GM12878 (cell line): ENCODE measurements around the gene TOP2A. TPM values are rescaled to one million over a fixed set of nuclear protein-coding genes. Genes with fewer than 3 reads are reported as not detected.

Source experiments
- ATAC-seq: fragments of 200-7000 bp; cut with Tn5 transposase; 3 replicates; pipeline ENCODE4 v1.9.1; 2020; ENCODE audit warnings: mild to moderate bottlenecking, moderate library complexity
- BruUV-seq: library from RNA; stranded (reverse); fragments of 400-500 nt; replicated peaks from 2 replicates; lab custom pipeline; 2021; lab: Mats Ljungman, UMichigan
- CTCF ChIA-PET: fragments of 300-600 bp; sonication (Branson Sonifier 250); formaldehyde crosslinking; extraction: SDS; loops from one replicate; lab custom pipeline; 2021; ENCODE audit warnings: inconsistent platforms; lab: Yijun Ruan, JAX
- POLR2A ChIA-PET: fragments of 350-600 bp; formaldehyde crosslinking; extraction: SDS; loops from one replicate; lab custom pipeline; 2021; ENCODE audit warnings: inconsistent platforms; lab: Charles Lee
- RAD21 ChIA-PET: fragments of 300-600 bp; sonication (Branson Sonifier 250); formaldehyde crosslinking; loops from one replicate; lab custom pipeline; 2023; ENCODE audit warnings: antibody characterized with exemption; ENCODE audit not compliant: unreplicated experiment; lab: Charles Lee
- SMC1A ChIA-PET: fragments of 300-600 bp; sonication (Branson Sonifier 250); formaldehyde crosslinking; loops from one replicate; lab custom pipeline; 2023; ENCODE audit not compliant: unreplicated experiment, uncharacterized antibody; lab: Charles Lee
- DNase-seq: peaks from one replicate; pipeline ENCODE4 v3.0.0-alpha.2; 2011; ENCODE audit warnings: low read depth, low spot score
- FAIRE-seq: peaks from 3 replicates; lab custom pipeline; 2011; peaks lifted over from hg19 to GRCh38; lab: Jason Lieb, UNC
- H2AFZ ChIP-seq: 2 replicates; pipeline ENCODE4 v1.6.0; 2011; ENCODE audit warnings: low read depth, low read length, control low read depth; ENCODE audit not compliant: control insufficient read depth
- H3K27ac ChIP-seq: 2 replicates; pipeline ENCODE4 v1.5.1; 2011; ENCODE audit warnings: control low read depth; ENCODE audit not compliant: control insufficient read depth, insufficient read depth
- H3K27me3 ChIP-seq, 2 experiments: replicated peaks in 1 of 2; 2 replicates each; pipeline versions ENCODE4 v1.6.0 to v1.6.1; 2011; ENCODE audit warnings: low read length in 1 of 2; ENCODE audit not compliant: control insufficient read depth in 2 of 2, insufficient read depth in 2 of 2
- H3K36me3 ChIP-seq, 2 experiments: 2 replicates each; pipeline ENCODE4 v1.5.1; 2011; ENCODE audit warnings: low read length in 1 of 2; ENCODE audit not compliant: control insufficient read depth in 2 of 2, insufficient read depth in 2 of 2
- H3K4me1 ChIP-seq: 2 replicates; pipeline ENCODE4 v1.6.1; 2011; ENCODE audit warnings: mild to moderate bottlenecking, low read length, moderate library complexity, mixed read lengths; ENCODE audit not compliant: control insufficient read depth, insufficient read depth
- H3K4me2 ChIP-seq: 2 replicates; pipeline ENCODE4 v1.6.0; 2011; ENCODE audit warnings: control low read depth; ENCODE audit not compliant: control insufficient read depth, insufficient read depth
- H3K4me3 ChIP-seq: fragments of 200-600 bp; sonication (generic); 2 replicates; pipeline ENCODE4 v1.5.1; 2016
- H3K79me2 ChIP-seq: 2 replicates; pipeline ENCODE4 v1.6.0; 2011; ENCODE audit warnings: low read length; ENCODE audit not compliant: control insufficient read depth, insufficient read depth
- H3K9ac ChIP-seq: 2 replicates; pipeline ENCODE4 v1.8.0; 2011; ENCODE audit warnings: low read length, control low read depth, mixed read lengths; ENCODE audit not compliant: control insufficient read depth, insufficient read depth
- H3K9me3 ChIP-seq: replicated peaks from 3 replicates; pipeline ENCODE4 v1.5.1; 2011; ENCODE audit warnings: mild to moderate bottlenecking, low read length; ENCODE audit not compliant: control insufficient read depth, insufficient read depth
- H4K20me1 ChIP-seq: 2 replicates; pipeline ENCODE4 v1.6.0; 2011; ENCODE audit not compliant: control insufficient read depth, insufficient read depth
- BACH1 ChIP-seq: fragments of 450-650 bp; IDR thresholded peaks from 2 replicates; pipeline ENCODE4 v1.6.1; 2017; ENCODE audit warnings: mild to moderate bottlenecking, borderline replicate concordance
- BRCA1 ChIP-seq: IDR thresholded peaks from 2 replicates; pipeline ENCODE4 v1.6.1; 2011; ENCODE audit warnings: low read depth, low read length, improper control_type of control experiment
- CBX3 ChIP-seq: fragments of 200-600 bp; sonication (generic); IDR thresholded peaks from 2 replicates; pipeline ENCODE4 v1.6.1; 2016; ENCODE audit warnings: low read depth, borderline replicate concordance
- CHD4 ChIP-seq: fragments of 200-600 bp; sonication (generic); IDR thresholded peaks from 2 replicates; pipeline ENCODE4 v1.6.1; 2016; ENCODE audit warnings: mild to moderate bottlenecking
- CUX1 ChIP-seq: IDR thresholded peaks from 2 replicates; pipeline ENCODE4 v1.6.1; 2012; ENCODE audit warnings: improper control_type of control experiment, low read depth, low read length; ENCODE audit not compliant: insufficient replicate concordance
- HDAC2 ChIP-seq: fragments of 200-600 bp; sonication (generic); IDR thresholded peaks from 2 replicates; pipeline ENCODE4 v1.6.1; 2017
- KLF5 ChIP-seq: fragments of 450-650 bp; IDR thresholded peaks from 2 replicates; pipeline ENCODE4 v1.6.1; 2014; ENCODE audit warnings: mild to moderate bottlenecking; ENCODE audit not compliant: partially characterized antibody
- NFIC ChIP-seq: IDR thresholded peaks from 2 replicates; pipeline ENCODE4 v1.6.1; 2012; ENCODE audit warnings: low read depth, mild to moderate bottlenecking, inconsistent platforms, low read length, moderate library complexity
- SKIL ChIP-seq: fragments of 450-650 bp; IDR thresholded peaks from 2 replicates; pipeline ENCODE4 v1.6.1; 2017; ENCODE audit warnings: mild to moderate bottlenecking, low read depth, inconsistent platforms; ENCODE audit not compliant: poor library complexity, severe bottlenecking
- SMC3 ChIP-seq: IDR thresholded peaks from 2 replicates; pipeline ENCODE4 v1.6.1; 2011; ENCODE audit warnings: low read length, improper control_type of control experiment, borderline replicate concordance
- SREBF1 ChIP-seq: IDR thresholded peaks from 2 replicates; pipeline ENCODE4 v1.6.1; 2012; ENCODE audit warnings: mild to moderate bottlenecking, low read length
- WGBS: methylation state at CpG from one replicate; pipeline ENCODE4 v1.1.6; 2016; ENCODE audit warnings: low lambda C conversion rate; ENCODE audit not compliant: insufficient replicate concordance, insufficient coverage; ENCODE audit errors: missing lambda C conversion rate; 5-methylcytosine and 5-hydroxymethylcytosine counted together
- in situ Hi-C: fragments of 300-500 bp; cut with MboI; formaldehyde crosslinking; loops from 9 replicates; pipeline ENCODE4 v1.14.3; 2018; ENCODE audit warnings: mixed read lengths
- intact Hi-C: fragments of 100-400 bp; cut with micrococcal nuclease; formaldehyde crosslinking; loops from one replicate; pipeline ENCODE4 v1.14.2; 2022; ENCODE audit not compliant: unreplicated experiment
- polyA plus RNA-seq, 11 experiments: library from polyadenylated mRNA; depleted of rRNA in 4 of 11; unstranded in 6 of 11; stranded (reverse) in 5 of 11; fragments of >200 nt; fragmentation: Nextera tagmentation in 4 of 11; fragmentation: Illumina TruSeq in 1 of 11; extraction: Ambion mirVana in 4 of 11; extraction: Trizol in 1 of 11; gene quantifications; 1 replicate in 1 of 11; 2 replicates in 10 of 11; pipeline versions ENCODE4 v1.2.1 to v1.2.3, GENCODE V29; 2011 to 2016; ENCODE audit warnings: inconsistent platforms in 2 of 11, missing spikeins in 2 of 11, low read depth in 1 of 11
- total RNA-seq, 4 experiments: library from RNA; depleted of rRNA in 3 of 4; stranded (reverse); fragments of >200 nt in 3 of 4; fragmentation: Illumina TruSeq in 1 of 4; extraction: Trizol in 1 of 4; gene quantifications; 2 replicates each; pipeline versions ENCODE4 v1.2.1 to v1.2.3, GENCODE V29; 2013 to 2021
- TF ChIP-seq, protein P1 (sequence below): IDR thresholded peaks from 2 replicates; pipeline ENCODE4 v1.6.1; 2011; ENCODE audit warnings: borderline replicate concordance, low read depth, mild to moderate bottlenecking, moderate library complexity, mixed read lengths, low read length; ENCODE audit not compliant: insufficient read depth; ENCODE audit errors: extremely low read length
- TF ChIP-seq, protein P2 (sequence below): fragments of 450-650 bp; IDR thresholded peaks from 2 replicates; pipeline ENCODE4 v1.6.1; 2018; ENCODE audit warnings: borderline replicate concordance, mild to moderate bottlenecking; ENCODE audit not compliant: partially characterized antibody

The TOP2A gene
- total and polyA plus RNA-seq, 10 of the 15 experiments (the other 5 are each of a cell fraction or from before 2014, with no cell fraction given), result 117 to 275 (median 232) TPM

DNA sequence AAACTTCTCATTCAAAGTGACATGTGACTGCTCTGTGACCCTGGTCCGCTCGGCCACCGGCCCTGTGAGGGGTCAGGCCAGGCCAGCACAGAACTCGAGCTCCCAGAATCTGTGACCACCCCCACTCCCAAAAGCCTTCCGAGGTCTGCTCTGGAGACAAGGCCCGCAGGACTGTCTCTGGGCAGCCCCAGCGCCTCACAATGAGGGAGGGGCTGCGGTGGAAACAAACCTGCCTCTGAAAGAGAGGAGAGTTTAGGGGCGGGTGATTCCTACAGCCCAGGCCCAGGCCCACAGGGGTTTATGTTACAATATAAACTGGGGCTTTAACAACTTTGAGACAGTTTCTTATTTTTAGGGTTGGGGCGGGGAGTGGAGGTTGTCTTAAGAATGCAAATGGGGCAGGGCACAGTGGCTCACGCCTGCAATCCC, 45.4 kb upstream of the TOP2A start:
- intact Hi-C loops, result no loop called here
- no peak overlapping the region for H3K27ac ChIP-seq
- in situ Hi-C loops, result no loop called here
- ATAC-seq (no peak), FAIRE-seq (no peak), DNase-seq (no peak)
- H3K4me2 ChIP-seq, result no peak overlapping the region
- H3K4me3 ChIP-seq, result no peak overlapping the region
- H3K27me3 ChIP-seq, result no peaks in the 10 kb centered on the region; a peak in 1 of 4 replicates
- ChIA-PET CTCF (no interaction called here), SMC1A (interaction anchor here (0.7 to 1.2 kb wide), 2 partner anchors 45 to 823 kb away, joined by 3 read pairs; partner anchors contain the start of gene TOP2A), RAD21 (interaction anchor here (0.7 kb wide), 1 partner anchor 12 kb away, joined by 4 read pairs; no protein-coding TSS in a partner anchor), POLR2A (no interaction called here)
- H3K9ac ChIP-seq, result no peak overlapping the region
- BruUV-seq, result no TSS peak
- H4K20me1 ChIP-seq, result no peaks in the 10 kb centered on the region
- H3K79me2 ChIP-seq, result no peaks in the 10 kb centered on the region
- 47% methylated on average over 11 of the region's 11 CpGs for WGBS
- no peak overlapping the region for H2AFZ ChIP-seq
- H3K4me1 ChIP-seq, result no peaks in the 10 kb centered on the region
- no peaks in the 10 kb centered on the region for H3K9me3 ChIP-seq
- H3K36me3 ChIP-seq, result no peaks in the 10 kb centered on the region
- TF ChIP-seq SREBF1 (no peak), BACH1 (no peak), KLF5 (no peak), NFIC (no peak), BRCA1 (no peak), SKIL (no peak), CUX1 (no peak), CHD4 (no peak), SMC3 (no peak), HDAC2 (no peak), CBX3 (no peak)
- TF ChIP-seq, protein P1, sequence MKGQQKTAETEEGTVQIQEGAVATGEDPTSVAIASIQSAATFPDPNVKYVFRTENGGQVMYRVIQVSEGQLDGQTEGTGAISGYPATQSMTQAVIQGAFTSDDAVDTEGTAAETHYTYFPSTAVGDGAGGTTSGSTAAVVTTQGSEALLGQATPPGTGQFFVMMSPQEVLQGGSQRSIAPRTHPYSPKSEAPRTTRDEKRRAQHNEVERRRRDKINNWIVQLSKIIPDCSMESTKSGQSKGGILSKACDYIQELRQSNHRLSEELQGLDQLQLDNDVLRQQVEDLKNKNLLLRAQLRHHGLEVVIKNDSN, result no peak
- TF ChIP-seq, protein P2, sequence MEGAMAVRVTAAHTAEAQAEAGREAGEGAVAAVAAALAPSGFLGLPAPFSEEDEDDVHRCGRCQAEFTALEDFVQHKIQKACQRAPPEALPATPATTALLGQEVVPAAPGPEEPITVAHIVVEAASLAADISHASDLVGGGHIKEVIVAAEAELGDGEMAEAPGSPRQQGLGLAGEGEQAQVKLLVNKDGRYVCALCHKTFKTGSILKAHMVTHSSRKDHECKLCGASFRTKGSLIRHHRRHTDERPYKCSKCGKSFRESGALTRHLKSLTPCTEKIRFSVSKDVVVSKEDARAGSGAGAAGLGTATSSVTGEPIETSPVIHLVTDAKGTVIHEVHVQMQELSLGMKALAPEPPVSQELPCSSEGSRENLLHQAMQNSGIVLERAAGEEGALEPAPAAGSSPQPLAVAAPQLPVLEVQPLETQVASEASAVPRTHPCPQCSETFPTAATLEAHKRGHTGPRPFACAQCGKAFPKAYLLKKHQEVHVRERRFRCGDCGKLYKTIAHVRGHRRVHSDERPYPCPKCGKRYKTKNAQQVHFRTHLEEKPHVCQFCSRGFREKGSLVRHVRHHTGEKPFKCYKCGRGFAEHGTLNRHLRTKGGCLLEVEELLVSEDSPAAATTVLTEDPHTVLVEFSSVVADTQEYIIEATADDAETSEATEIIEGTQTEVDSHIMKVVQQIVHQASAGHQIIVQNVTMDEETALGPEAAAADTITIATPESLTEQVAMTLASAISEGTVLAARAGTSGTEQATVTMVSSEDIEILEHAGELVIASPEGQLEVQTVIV, result no peak
